Smooth muscle cell of the brain vasculature (primary cell): ENCODE data around the gene SEMA3F.

Source experiments
- DNase-seq: peaks from one replicate; pipeline ENCODE4 v3.0.0-alpha.2; 2012; ENCODE audit warnings: low read depth, low spot score

SEMA3F gene

DNA sequence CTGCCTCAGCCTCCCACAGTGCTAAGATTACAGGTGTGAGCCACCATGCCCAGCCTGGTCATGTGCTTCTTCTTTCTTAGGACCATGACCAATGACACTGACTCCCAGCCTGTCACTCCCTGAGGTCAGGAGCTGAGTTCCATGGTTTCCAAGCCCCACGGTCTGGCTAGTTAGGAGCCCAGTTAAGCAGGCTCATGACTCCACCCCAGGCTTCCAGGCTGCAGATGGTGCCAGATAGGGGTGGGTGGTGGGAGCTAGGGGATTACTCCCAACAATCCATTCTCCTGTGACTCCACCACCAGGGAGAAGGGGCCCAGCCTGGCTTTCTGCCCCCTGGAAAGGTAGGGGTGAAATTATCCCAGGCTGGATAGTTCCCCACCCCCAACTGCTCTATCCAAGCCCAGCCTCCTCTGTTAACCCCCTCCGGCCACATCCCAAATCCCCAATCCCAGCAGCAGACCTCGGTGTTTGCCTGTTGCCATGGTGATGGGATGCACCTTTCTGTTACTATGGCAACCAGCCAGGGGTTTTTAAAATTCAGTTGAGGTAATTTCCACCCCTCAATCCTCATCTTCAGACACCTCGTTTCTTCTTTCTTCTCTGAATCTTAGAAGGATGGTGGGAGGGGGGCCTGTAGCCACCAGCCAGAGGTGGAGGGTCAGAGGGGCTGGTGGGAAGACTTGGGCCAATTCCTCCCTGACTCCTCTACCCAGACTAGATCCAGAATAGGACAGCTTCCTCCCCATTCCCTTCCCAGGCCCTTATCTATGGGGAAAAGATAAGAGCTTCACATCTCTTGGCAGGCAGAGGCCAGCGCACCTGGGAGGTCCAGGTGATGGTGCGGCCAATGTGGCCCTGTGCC, 22.5 kb upstream of the SEMA3F start:
- DNase-seq = no peak

DNA sequence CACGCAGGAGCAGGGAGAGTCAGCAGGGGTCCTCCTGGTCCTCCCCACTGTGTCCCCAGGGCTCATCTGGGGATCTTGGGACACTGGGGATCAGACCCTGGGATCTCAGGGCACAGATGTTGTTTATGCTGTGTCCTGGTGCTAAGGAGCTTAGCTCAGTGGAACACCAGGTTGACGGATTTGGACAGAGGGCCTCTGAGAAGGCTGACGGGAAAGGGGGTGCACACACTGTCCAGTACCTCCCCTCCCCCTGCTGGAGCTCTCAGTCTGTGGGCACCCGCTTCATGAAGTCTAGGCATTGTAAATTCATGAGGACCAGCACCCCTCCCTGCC, 21.9 kb upstream of the SEMA3F start:
- DNase-seq = no peak

DNA sequence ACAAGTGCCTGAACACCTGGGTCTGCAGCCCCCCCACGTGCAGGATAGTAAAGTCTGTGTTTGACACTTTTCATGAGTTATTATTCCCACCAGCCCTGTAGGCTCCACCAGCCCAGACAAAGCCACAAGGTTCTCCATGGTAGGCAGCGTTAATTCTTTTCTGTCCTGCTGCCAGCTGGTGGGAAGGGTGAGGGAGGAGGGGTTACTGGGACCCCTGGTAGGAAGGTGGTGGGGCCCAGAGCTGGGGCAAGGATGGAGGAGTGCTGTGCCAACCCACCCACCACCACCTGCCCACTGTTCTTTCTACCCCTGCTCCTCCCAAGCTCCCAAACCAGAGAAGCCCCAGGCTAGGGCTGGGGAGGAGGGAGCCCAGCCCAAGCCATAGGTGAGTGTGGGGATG, 20.8 kb upstream of the SEMA3F start:
- no peak for DNase-seq

DNA sequence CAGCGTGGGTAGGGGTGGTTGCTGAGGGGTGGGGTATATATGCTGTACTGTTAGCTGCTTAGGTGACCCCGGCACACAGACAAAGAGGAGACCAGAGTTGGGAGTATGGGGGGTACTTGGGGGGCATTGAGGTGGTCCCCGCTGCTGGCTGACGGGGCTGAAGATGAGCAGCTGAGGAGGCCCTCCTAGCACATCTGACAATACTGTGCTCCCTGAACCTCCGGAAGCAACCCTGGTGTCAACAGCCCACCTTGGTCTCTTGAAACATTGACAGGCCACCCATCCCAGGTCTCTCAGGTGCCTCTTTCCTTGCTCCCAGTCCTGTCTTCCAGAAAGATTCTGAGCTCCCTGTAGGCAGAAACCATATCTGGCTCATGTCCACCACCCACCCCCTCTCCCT, 19.2 kb upstream of the SEMA3F start:
- DNase-seq = no peak

DNA sequence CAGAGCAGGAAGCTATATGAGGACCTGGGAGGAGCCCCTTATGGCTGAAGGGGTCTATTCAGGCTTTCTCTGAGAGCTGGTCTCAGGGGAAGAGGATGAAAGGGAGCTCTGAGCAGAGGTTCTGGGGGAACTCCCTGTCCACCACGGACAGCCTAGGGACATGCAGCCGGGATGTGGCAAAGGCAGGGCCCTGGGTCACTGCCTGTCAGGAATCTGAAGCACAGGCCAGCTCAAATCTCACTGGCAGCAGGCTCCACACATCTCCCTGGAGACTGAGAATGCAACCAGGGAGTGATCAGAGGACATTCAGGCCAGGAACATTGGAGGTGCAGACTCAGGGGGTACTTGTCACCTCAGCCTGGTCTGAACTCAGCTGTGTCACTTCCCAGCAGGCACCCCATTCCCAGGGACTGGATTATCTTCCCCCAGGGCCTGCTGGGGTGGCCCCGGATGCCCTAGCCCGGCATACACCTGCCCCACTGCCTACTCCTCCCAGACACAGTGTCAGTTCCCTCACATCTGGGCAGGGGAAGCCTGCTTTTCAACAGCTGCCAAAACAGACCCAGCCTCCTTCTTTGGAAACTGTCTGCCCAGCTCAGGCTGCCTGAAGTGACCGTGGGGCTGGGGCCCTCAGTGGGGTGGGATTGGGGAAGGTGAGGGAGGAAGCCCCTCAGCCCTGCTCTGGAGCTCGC, 18.3 kb upstream of the SEMA3F start:
- no peak for DNase-seq

DNA sequence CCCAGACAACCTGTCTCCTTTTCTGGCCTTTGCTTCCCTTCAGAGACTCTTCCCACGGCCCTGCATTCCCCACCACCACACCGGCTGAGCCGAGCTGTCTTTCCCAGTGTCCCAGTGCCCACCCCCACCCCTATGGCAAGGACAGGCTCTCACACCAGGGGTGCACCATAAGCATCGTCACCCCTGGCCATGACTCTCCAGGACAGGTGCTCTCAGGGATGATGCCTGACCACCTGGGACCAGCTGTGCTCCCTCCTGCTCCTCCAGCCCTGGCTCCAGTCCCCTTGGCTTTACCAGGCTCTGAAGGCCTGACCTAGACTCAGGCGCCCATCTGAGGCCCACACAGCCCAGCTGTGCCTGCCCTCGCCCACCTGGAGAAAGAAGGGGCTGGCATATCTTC, 17.6 kb upstream of the SEMA3F start:
- no peak for DNase-seq

DNA sequence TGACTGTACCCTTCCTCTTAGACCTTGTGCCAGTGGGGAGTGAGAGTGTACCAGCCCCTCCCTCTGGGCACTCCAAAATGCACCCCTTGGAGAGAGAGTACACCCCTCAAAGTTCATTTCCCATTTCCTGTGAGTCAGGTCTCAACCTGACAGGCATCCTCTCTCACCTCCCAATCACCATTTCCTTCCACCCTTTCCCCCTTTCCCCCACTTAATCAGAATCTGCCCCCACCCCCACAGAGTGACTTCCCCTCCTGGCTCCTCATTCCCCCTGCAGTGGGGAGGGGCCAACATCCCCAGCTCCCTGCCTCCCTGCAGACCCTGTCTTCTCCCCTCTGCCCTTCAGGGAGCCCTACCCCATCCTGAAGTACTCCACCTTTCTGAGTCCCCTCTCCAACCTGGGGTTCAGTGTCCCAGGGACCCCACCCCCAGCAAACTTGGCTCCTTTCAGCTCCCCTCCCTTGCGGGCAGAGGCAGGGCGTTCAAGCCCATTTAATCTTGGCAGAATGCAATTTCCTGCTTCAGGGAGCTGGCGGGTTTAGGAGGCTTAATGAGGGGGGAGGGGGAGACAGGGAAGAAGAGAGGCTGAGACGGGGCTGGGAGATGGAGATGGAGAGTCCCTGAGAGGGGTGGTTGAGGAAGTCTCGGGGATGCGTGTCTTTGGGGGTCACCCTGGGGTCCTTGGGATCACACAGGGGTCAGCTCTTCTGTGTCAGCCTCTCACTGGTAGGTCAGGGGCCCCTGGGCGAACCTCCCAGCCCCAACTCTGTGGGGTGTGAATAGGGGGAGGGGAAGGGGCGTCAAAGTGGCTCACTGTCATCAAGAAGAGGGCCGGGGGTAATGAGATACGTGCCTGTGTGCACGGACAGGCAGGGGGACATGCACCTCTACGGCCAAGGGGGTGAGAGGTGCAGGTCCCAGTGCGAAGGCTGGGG, 16.6 kb upstream of the SEMA3F start:
- DNase-seq = no peak

DNA sequence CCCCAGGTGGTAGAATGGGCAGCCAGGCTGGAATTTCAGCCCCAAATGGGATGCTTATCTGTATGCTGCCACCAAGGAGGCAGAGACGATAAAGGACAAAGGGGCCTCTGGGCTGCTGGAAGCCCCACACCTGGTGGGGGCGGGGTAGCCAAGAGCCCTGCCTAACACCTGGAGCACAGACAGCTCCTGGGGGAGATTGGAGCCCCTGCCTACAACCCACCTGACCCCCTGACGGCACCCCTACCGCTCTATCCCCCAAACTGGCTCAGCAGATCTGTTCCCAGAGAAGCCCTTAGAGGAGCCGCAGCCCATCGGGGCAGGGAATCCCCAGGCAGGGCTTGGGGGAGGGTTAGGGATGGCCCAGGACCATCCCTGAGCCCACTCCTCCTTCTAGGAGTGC, 15.8 kb upstream of the SEMA3F start:
- DNase-seq = no peak

DNA sequence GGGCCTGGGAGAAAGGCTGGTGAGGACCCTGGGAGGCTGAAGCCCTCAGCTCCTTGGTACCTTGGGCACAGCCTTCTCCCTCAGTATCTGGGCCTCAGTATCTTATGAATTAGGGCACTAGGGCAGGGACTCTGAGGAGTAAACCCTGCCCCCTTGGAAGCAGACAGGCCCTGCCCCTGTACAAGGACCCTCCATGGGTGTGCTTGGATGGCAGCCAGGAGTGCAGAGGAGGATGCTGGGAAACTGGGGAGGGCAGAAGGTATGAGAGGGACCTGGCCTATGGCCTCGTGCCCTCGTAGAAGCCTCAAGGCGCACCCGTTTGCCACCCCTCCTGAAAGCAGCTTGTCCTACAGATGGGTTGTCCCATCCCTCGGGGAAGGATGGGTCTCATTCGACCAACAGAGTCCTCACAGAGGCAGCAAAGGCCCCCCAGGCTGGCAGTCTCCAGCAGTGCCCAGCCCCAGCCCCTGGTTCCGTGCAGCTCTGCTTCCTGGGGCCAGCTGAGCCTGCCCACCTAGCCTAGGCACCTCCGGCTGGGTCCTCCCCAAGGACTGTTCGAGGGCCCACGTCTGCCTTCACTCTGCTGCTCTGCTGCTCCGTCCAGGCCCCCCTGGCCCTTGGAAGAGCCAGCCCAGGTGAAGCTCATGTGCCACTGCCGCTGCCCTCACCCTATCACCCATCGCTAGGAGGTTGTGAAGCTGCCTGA, 15.3 kb upstream of the SEMA3F start:
- no peak for DNase-seq

DNA sequence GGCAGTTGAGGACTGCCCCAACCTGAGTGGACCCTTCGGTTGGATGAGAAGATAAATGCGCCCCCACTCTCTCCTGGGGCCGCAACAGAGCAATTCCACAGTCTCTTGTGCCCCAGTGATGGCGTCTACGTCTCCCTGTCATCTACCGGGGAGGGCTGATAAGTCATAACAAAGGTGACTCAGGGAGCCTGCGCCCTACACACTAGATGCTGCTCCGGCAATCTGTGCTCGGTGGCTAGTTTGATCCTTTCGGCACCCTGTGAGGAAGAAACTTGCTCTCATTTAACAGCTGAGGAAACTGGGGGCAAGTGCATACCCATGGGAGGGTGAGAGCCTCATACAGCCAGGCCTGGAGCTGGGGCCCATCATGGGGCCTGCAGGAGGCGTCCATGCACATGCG, 14.1 kb upstream of the SEMA3F start:
- DNase-seq = no peak

DNA sequence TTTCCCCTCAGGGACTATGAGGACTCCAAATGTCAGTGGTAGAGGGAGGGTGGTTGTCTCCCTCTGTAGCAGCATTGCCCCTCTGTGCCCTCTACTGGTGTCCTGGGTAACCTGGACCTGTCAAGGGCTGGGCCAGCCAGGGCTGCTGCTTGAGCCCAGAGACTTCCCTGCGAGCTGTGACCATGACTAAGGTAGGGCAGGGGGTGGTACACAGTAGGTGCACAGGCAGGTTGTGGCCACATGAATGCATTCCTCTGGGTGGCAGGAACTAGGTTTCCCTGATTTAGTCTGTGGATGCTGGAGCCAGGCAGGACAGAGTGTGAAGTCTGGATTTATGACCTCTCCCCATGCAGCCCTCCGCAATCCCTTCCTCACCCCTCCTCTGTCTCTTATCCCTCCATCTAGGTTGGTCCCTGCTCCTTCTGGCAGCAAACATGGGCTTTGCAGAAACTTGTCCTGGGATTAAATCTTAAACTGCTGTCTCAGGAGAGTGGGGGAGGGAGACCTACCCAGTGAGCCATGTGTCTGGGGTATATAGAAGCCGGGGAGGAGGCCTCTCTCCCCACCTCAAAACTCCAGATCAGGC, 8.7 kb upstream of the SEMA3F start:
- no peak for DNase-seq

DNA sequence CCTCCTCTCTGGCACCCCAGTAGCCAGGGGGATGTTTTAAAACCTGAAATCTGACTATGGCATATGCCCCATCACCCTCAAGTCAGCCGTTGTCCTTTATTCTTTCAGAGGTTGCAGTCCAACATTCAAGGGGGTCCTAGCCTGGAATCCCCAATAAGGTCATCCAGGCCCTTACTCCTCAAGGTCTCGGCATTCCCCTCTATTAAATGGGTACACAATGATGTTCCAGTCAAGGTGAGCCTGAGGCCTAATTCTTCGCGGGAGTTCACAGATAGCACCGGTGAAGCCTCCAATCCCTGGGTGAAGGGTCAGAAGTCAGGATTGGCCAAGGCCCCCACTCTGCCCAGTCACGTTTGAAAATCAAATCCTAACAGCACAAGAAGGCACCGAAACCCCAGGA, 8.1 kb upstream of the SEMA3F start:
- DNase-seq = no peak

DNA sequence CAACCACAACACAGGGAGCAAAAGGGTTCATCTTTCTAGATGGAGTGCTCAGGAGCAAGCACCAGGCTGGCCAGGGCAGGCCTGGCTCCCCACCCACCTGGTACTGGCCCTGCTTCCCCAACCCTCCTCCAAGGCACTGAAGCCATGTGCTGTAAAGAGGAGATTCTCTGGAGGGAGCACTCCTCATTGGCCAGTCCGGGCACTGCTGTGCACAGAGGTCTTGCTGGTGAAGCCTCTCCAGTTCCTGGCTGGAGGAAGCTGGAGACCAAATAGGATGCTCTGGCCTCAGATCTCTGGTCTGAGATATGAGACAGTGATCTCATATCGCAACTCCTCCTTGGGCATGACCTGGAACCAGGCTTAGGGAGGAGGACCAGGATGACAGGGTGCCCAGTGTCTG, 7.7 kb upstream of the SEMA3F start:
- DNase-seq = no peak

DNA sequence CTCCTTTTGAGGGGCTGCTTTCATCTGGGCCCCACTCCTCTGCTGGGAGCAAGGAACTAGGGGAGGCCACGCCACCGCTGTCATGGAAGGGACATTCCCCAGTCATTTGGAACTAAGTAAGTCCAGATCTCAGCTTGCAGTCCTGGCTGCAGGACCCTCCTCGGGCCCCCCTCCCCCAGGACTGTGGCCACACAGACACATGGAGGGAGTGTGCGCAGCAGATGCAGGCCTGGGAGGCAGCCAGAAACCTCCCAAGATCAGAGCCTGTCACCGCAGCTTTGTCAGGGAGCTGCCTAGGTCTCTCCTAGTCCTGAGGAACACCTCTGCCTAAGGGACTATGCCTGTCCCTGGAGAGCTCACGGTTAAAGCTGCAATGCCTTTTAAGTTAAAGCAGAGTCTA, 7.3 kb upstream of the SEMA3F start:
- no peak for DNase-seq

DNA sequence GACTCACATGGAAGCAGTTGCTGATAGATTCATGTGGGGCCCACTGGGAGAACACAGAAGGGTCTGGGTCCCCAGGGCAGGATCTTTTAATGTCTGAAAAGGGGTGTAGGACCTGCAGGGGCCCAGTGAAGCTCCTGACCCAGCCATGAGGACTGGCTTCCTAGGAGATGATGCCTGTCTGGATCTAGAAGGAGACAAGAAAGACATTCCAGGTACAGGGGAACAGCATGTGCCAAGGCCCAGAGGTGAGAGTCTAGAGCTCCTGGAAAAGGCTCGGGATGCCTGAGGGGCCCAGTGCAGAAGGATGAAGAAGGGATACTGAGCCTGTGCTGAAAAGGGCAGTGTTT, 4.7 kb upstream of the SEMA3F start:
- DNase-seq = no peak

DNA sequence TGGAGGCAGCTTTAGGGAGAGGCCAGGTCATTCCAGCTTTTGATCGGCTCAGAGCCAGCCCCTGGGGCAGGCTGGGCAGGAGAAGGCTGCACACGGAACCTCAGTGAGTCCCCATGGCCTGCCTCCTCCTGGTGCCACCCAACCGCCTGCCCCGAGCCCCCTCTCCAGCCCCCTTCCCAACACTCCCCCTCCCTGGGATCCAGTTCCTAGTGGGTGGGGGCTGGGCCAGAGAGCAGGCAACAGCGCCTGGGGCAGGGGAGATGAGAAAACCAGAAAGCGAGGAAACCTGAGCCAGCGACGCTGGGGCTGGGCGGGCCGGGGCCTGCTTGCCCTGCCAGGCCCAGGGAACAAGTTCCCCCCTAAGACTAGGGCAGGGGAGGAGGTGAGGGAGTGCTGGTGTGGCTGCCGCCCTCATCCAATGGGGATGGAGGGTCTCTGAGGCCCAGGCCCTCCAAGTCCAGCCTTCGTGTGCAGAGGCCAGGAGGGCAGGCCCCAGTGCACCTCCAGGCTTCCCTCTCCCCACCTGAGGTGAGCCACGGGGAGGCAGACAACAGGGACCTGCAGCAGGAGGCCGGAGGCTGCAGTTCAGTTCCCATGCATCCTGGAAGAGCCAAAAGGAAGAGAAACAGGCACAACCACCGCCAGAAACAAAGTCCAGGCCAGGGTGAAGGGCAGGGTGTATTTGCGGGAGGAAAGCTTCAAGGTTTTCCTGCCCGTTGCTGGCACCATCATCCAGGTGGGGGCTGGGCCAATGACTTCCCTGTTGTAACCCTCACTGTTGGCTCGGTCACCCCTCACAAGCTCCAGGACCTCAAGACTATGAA, 4.0 kb upstream of the SEMA3F start:
- no peak for DNase-seq

DNA sequence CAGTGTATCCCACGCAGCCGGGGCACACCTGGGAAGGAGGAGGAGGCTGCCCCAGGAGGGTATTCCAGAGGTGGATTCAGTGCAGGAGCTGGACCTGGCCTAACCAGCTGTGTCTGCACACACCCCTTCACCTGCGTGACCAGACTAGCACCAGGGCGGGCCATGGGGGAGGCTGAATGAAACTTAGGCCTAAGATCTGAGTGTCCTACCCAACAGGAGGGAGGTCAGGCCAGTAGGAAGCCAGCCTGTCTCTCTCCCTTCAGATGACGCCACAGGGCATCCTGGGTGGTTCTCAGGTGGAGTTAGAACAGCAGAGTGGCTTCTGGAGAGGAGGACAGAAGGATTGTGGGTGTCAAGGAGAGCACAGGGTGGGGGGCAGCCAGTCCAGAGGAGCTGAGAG, 3.4 kb upstream of the SEMA3F start:
- no peak for DNase-seq

DNA sequence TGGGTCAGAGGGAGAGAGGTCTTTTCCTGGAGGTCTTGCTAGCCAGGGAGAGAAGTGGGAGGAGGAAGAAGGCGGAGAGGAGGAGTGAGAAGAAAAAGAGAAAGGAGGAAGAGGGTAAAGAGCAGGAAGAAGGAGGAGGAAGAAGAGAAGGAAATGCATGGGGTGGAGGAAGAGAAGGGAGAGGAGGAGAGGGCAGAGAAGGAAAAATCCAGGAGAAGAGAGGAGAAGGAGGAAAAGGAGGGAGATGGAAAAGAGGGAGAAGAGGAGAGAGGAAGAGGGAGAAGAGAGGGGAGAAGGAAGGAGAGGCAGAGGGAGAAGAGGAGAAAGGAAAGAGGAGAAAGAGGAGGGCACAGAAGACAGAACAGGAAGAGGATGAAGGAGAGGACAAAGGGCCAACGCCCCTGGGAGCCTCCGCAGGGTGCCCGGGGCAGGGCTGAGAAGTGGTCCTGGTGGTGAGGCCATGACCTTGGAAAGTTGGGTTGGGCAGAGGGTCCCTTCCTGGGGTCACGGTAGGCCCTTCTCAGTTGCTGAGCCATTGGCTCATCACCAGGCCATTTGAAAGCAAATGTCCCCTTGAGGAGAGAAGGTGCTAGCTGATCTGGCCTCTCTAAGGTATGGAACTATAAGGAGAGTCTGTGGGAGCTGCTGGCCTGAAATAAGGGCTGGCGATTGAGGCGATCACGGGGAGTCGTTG, 1.2 kb upstream of the SEMA3F start:
- DNase-seq = no peak

DNA sequence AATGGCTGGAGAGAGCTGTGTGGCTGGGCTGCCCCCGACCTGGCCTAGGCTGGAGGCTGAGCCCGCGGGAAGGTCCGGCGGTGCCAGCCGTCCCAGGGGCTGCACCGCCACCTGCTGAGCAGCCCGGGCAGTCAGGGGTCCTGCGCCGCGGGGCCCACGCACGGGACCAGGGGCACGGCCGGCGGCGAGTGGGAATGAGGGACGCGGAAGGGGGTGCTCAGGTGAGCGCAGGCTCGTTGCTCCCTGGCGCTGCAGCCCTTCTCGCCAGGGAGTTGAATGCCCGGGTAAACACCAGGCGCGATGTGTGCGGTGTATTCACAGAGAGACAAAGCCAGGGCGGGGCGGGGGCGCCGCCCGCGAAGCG, 666 bp upstream of the SEMA3F start:
- DNase-seq = no peak

DNA sequence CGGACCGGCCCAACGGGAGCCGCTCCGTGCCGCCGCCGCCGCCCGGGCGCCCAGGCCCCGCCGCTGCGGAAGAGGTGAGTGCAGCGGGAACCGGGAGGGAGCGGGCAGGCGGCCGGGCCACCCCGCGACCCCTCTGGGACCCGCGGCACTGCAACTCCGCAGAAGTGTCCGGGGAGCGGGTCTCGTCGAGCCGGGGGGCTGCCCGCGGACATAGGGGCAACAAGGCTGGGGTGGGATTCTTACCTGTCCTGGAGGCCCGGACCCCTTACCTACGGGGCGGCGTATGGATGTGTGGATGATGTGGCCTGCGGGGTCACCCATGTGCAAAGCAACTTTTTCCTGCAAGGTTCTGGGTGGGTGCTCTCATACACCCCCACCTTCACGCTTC, 361 bp downstream of the SEMA3F start:
- DNase-seq = no peak
